T-helper 9 cell (primary cell): Measurements from ENCODE around the gene INO80E.

Experiments used
- DNase-seq: peaks from one replicate; pipeline ENCODE4 v3.0.0-alpha.2; 2020

INO80E gene

GRCh38 chr16:29975811-29976511 is 20.1 kb upstream of the INO80E start:
- no peak for DNase-seq

GRCh38 chr16:29977063-29977825 is 18.8 kb upstream of the INO80E start:
- no peak for DNase-seq

- DNase-seq = no peak
Observed at GRCh38 chr16:29978081-29978480, 18.0 kb upstream of the INO80E start.

- DNase-seq = no peak
Observed at GRCh38 chr16:29978564-29979270, 17.3 kb upstream of the INO80E start.

GRCh38 chr16:29982560-29983419 is 13.3 kb upstream of the INO80E start:
- no peak for DNase-seq

- no peak for DNase-seq
Observed at GRCh38 chr16:29983420-29984136, 12.5 kb upstream of the INO80E start.

GRCh38 chr16:29984137-29984763 is 11.8 kb upstream of the INO80E start:
- DNase-seq = no peak

GRCh38 chr16:29984764-29985147 is 11.3 kb upstream of the INO80E start:
- no peak for DNase-seq

- no peak for DNase-seq
Observed at GRCh38 chr16:29985271-29985811, 10.7 kb upstream of the INO80E start.

- no peak for DNase-seq
Observed at GRCh38 chr16:29986231-29986630, 9.8 kb upstream of the INO80E start.

GRCh38 chr16:29986931-29987330 is 9.1 kb upstream of the INO80E start:
- DNase-seq = no peak

- DNase-seq = no peak
Observed at GRCh38 chr16:29987371-29988085, 8.5 kb upstream of the INO80E start.

- DNase-seq = no peak
Observed at GRCh38 chr16:29988346-29989075, 7.5 kb upstream of the INO80E start.

- no peak for DNase-seq
Observed at GRCh38 chr16:29989111-29989858, 6.8 kb upstream of the INO80E start.

GRCh38 chr16:29990034-29990433 is 6.0 kb upstream of the INO80E start:
- no peak for DNase-seq

GRCh38 chr16:29990883-29991570 is 5.0 kb upstream of the INO80E start:
- no peak for DNase-seq

GRCh38 chr16:29991571-29991904 is 4.5 kb upstream of the INO80E start:
- no peak for DNase-seq

- no peak for DNase-seq
Observed at GRCh38 chr16:29992344-29992967, 3.6 kb upstream of the INO80E start.
